ENCODE measurements around the gene COMT.

Gene COMT

DNA sequence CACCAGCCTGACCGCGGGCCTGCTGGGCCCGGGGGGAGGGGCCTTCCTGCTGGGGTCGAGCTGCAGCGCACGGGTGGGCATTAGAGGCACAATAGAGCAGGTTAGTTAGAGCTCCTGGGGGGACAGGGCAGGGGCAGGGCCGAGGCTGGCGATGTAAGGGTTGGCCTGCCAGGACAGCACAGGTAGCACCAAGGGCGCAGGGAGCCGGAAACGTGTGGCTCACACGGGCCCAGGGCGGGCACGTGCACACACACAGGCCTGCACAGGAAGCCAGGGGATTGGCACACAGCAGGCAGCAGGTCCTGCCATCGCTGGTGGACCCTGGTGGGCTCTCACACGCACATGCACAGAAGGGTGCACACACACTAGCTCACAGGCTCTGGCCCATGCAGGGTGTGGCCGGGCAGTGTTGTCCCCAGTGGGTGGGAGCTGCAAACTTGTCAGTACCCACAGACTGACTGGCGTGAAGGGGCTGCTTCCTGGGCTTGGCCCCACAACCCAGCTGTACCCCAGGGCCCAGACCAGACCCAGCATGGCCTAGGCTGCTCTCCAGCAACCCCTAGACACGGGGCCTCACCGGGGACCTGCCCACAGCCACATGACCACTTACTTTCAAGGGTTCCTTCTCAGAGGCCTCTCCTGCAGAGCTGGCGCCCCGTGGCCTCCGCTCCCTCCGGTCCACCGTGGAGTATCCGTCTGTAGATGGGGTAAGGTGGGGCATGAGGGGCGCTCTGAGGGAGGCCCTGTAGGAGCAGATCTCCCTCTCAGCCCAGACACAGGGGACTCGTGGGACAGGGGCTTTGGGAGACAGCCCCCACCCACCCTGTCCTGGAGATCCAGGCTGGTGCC, 29.9 kb downstream of the COMT start:
- no peak for DNase-seq

DNA sequence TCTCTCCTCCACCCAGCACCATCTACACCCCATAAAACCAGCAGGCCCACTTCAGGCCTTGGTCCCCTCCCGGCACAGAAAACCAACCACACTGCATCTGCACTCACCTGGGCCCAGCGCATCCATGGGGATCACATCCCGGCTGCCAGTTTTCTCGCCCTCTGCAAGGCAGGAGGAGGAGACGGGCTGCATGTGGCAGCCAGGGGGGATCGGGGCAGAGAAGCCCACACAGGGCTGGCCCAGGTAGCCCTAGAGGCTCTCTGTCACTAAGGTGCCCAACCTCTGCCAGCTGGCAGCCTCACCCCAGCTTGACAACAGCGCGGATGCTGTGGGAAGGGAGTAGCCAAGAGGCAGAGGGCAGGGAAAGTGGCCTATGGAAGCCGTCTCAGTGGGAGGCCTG, 30.7 kb downstream of the COMT start:
- DNase-seq: no peak

DNA sequence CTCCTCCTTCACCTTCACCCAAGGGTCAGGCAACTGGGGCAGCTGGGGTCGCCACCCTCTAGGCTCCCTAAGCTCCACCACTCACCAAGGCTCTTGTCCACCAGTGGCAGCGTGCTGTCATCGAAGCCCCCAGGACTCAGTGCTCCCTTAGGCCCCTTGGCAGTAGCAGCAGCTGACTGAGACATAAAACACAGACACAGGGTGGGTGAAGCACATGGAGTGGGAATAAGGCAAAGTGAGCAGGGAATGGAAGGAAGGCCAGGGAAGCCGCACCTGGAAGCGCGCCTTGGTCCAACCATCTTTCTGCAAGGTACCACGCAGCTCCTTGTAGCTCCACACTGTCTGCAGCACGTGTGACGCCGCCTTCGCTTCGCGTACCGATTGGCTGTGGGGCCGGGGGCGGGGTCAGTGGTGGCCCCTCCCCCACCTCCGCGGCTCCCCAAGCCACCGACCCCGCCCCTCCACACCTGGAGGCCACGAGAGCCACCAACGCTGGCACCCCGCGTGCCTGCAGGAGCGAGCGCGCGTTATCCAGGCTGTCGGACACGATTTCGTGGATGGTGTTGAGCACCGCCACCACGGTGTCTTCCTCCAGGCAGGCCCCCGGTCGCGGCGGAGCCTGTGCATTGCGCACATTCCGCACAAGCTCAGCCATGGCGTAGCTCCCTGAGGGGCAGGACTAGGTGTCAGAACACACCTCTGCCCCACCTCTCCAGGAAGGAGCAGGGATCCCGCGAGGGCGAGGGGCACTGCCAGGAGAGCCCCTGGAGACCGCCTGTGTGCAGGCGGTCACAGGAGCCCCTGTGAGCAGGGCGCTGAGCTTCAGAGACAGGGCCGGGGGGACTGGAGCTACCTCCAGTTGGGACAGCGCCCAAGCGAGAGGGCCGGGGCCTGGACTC, 31.3 kb downstream of the COMT start:
- DNase-seq: no peak

DNA sequence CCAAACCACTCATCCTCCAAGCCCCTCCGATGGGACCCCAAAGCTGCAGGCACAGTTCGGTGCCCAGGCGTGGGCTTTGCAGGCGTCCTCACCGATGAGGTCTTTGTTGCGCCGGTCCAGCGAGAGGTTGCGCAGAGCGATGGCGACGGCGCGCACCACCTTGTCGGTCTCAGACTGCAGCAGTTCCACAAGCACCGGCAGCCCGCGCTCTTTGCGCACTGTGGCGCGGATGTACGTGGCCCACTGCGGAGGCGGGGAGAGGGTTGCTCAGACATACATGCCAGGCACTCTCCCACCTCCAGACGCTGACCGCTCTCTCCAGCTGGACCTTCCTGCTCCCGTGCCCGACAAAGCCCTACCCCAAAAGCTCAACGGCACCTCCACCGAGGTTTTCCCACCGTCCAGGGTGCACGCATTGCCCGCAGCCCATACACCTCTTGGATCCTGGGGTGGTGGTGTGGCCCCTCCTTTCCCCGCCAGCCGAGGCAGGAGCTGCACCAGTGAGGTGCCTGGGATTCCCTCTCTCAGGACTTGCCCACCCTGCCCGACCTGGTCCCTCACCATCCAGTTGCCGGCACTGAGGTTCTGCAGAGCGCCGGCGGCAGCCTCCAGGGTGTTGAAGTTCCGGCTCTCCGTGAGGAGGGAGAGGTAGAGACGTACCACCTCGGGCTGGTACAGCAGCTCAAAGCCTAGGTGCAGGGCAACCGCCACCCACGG, 32.1 kb downstream of the COMT start:
- no peak for DNase-seq

DNA sequence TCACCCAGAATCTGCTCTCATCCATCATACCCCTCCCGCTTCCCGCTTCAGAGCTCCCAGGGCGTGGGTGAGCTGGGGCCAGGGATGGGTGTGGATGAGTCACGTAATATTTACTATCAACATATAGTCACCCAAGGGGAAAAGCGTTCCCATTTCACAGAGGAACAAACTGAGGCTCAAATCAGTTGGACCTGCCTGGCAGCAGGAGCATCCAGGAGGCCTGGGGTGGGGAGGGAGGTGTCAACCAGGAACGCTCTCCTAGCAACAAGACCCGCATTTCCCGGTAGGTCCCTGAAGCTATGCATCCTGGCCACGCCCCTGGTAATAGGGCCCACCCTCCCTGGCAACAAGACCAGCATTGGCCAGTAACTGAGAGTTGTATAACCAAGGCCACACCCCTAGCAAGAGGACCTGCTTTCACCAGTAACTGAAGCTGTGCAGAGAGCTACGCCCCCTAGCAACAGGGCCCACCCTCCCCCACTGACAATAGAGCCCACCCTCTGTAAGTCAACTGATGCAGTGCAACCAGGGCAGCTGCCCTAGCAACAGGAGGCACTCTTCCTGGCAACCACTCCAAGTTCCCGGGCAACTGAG, 32.8 kb downstream of the COMT start:
- DNase-seq: no peak

DNA sequence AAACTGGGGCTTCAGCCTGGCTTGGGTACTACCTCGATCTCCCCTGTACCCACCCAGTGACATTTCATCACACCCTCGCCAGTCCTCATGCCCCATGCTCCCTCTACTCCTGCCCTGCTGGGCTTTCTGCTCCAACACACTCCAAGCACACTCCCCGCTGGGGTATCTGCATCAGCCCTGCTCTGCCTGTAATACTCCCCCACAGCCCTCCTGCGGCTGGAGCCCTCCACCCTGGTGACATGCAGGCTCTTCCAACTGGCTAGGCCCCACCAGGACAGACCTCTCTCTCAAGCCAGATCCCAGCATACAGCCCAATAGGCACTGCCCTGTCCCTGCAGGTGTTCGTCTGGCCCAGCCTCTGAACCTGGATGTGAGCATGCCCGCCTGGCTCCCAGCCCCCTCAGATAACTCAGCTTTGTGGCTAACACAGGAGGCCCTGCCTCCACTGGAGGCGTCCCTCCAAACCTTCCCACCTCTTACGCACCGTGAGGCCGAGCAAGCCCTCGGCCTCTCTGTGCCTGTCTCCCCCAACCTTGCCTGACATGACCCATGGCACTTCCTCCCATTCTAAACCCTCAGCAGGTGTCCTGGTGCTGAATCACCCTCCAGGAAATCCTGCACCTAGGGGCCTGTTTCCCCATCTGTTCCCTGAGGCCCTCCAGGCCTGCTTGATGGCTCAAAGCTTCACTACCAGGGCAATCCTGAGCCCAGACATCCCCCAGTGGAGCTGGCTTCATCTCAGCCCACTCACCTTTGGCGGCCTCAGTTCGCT, 33.5 kb downstream of the COMT start:
- no peak for DNase-seq

DNA sequence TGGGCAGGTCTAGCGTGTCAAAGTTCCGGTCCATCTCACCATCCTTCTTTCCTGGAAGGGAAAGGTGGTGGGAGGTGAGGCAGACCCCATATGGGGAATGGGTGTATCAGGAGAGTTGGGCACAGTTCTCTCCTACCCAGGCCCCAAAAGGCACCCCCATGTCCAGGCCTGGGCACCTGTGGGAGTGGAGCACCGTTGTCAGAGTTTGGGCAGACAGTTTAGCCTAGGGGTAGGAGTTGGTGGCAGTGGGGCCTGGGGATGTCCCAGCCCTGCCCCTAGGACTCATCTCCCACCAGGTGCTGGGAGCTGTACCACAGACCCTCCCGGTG, 34.1 kb downstream of the COMT start:
- DNase-seq: no peak

DNA sequence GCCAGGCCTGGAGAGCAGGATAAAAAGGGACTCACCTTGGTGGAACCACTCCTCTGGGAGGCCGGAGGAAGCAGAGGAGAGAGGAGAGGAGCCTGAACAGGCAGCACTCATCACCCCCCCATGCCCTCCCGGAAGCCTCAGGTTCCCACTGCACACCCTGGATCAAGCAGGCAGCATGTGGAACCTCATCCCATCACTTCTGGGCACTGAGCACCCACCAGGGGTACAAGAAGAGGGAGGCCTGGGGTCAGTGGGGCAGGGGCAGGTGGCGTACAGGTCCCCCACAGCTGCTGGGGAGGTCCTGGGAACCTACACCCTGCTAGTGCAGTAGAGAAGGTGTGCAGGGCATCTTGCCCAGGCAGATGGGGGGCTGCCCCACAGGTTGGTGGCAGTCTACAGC, 35.1 kb downstream of the COMT start:
- DNase-seq: no peak

DNA sequence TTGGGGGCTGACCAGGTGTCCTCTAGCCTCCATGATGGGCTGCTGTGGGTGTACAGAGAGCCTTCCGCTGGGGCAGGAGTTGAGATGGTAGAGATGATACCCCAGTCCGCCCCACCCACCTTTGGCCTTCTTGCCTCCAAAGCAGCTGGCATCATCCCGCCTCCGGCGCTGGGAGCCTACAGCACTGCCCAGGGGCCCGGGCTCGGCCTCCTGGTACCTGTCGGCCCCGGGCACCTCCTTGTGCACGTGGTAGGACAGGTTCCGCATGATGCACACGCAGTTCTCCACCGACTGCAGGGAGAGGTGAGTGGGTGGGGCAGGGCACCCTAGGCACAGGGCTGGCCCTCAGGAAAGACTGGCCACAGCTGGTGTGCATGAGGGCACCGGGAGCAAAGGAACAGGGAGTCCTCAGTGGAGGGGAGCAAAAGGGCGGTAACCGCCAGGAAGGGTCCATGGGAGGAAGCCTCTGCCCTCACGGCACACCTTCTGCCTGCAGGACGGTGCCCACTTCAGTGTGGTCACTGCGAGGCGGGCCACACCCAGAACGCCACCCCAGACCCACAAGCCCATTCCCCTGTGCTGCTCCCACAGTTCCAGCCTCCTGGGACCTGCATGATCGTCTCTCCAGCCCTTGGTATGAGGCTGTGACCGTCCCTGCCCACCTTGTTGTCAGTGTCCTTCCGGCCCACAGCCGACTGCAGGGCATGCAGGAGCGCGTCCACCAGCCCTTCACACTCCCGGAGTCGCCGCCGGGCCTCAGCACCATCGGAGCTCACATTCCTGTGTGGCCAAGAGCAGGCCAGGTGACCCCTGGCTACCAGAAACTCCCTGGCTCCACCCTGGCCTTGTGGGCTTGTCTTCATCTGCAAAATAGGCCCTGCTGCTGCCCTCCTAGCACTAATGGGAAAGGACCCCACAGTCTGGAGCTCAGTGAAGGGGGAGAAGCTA, 36.0 kb downstream of the COMT start:
- no peak for DNase-seq

DNA sequence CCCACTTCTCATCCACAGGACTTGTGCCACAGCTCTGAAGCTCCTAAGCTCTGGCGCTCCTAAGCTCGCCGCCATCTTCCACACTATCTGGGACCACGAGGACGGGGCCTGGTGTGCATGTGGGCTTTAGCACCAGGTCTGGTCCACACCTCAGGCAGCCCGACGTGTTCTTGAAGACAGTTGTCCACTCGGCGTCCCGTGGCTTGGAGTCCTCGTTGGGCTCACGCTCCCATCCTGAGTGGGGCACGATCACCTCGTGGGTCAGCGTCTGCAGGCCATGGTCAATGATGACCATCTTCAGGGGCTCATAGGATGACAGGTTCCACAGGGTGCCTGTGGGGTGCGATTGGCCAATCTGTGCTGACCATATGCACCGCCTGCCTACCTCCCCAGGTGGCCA, 37.2 kb downstream of the COMT start:
- DNase-seq: no peak

DNA sequence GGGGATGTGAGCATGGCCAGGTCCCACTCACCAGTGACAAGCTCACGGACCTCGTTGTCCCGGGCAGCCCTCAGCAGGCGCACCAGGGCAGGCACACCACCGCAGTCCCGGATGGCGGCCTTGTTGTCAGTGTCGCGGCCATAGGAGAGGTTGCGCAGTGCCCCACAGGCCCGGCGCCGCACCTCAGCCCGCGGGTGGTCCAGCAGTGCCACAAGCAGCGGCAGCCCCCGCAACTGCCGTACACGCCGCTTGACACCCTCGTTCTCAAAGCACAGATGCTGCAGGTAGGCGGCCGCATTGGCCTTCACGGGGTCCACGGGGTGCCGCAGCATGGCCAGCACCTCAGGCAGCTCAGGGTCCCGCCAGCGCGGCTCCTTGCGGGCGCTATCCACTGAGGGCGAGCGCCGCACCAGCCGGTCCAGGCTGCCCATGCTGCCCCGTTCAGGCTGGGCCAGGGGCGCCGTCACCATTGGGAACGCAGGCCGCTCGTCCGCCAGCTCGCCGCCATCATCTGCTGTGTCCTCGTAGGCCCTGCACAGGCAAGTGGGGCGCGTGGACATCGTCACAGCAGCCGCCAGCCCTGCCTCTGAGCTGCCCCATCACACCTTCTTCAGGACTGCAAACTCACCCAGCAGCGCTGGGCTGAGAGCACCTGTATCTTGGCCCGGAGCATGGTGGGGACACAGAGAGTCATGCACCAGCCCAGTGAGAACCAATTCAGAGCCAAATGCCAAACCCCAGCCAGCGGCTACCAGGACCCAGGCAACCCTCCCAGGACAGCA, 38.3 kb downstream of the COMT start:
- DNase-seq: no peak

DNA sequence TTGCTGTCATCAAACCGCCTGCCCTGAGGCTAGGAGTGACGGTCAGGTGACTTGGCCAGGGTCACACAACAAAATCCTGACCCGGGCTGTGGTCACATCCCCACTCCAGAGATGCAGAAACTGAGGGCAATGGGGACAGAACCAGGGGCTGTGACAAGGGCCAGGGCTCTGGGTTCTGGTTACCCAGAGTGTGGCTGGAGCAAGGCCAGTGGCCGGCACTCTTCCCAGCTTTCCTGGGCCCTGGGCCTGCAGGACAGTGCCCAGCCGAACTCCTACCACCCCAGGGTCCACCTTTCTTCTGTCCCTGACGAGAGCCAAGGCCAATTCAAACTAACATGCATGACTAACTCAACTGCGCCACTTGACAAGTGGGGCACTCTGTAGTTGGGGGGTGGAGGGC, 39.2 kb downstream of the COMT start:
- DNase-seq: no peak

DNA sequence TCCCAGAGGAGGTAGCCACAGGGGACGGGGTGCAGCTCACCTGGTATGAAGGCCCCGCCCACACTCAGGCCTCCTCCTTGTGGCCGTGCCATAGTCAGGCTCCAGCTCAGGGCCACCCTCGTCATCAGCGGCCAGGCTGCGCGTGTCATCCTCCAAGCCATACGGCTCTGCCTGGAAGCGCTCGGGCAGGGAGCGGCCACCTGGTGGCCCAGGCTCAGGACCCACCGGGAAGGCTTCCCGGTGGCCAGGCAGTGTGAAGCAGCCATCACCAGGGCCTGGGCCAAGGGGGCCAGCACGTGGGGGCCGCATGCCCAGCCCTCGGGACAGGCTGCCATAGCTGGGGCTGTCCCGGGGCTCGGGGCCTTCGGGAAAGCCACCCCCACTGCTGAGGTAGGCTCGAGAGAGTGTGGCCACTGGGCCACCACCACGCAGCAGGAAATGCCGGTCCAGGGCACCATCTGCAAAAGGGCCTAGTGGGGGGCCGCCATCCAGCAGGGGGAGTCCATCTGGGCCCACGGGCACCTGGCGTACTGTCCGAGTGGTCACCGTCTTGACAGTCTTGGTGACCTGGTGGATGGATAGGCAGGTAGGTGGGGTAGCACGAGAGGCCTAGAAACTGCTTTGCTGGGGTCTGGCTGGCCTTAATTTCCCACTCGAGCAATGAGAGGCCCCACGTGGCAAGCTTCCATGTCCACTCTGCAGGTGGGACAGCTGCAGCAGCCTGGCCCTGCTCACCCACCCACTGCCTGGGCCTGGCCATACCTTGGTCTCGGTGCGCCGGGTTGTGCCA, 39.8 kb downstream of the COMT start:
- no peak for DNase-seq

DNA sequence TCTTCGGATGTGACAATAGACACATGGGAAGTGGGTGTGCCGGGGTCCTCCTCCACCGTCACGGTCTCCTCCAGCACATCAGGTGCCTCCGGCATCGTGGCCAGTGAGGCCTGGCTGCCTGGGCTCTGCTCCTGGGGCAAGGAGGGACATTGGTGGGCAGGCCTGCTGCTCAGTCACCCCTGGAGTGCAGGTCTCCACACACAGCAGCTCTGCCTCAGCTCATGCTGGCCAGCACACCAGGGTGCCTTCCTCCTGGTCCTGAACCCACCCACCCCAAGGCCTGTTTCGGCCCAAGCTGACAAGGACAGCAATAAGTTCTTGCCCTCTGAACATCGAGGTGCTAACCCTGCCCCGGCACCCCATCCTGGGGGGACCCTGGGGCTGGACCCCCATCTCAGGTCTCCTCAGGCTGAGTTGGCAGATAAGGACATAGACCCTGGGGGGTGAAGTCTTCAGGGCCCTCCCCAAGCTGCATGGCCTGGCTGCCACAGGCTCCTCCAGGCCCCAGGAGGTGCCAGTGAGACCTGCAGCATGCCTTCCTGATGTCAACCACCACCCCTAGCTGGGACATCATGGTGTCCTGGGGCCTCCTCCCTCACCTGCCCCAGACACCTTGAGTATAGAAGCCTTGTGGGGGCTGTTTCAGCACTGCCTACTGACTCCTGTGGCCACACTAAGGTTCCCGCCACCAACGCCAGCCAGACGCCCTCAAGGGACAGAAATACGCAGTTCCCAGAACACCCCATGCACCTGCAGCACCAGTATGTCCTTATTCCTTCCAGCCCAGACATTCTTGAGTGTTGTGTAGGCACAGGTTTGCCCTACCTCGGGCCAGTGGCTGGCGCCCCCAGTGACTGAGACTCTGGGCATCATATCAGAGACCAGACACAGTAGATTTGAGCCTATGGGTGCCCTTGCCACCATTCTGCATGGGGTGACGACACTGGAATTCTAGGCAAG, 40.7 kb downstream of the COMT start:
- DNase-seq: no peak

DNA sequence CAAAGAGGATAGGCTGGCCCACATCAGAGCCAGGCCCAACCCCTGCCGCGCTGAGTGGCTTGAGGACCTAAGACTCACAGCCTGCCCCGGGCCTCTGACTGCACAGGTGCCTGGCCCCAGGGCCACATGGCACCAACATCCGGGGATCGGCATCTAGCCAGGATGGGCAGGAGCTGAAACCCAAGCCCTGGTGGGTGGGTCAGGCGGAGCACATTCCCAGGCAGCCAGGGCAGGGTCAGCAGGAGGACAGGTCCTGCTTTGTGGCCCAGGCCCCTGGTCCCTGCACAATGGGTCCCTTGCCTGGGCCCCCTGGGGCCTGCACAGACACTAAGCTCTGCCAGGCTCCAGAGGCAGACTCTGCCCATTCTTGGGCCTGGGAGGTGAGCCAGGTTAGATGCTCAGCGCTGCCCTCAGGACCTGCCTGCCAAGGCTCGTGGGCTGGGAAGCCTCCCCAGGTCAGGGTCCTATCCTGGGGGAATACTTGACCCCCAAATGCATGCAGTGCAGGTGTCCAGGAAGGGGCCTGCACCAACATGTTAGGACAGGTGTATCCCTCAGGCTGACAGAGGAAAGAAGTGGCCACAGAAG, 41.5 kb downstream of the COMT start:
- no peak for DNase-seq

DNA sequence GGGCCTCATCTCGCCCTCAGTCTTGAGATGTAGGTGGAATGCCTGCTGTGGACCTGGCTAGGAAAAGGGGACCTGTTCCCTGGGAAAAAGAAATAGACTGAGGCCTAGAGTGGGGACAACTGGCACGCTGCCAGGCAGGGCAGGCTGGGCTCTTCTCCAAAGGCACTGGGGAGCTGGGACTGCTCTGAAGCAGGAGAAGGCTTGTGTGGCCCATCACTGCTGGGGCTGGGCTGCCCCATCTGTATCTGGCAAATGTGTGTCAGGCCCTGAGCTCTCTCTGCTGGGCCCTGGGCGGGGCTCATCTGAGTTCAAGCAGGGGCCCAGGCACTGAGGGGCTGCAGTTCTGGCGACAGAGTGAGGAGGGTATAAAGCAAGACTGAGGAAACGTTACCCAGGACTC, 42.2 kb downstream of the COMT start:
- no peak for DNase-seq

DNA sequence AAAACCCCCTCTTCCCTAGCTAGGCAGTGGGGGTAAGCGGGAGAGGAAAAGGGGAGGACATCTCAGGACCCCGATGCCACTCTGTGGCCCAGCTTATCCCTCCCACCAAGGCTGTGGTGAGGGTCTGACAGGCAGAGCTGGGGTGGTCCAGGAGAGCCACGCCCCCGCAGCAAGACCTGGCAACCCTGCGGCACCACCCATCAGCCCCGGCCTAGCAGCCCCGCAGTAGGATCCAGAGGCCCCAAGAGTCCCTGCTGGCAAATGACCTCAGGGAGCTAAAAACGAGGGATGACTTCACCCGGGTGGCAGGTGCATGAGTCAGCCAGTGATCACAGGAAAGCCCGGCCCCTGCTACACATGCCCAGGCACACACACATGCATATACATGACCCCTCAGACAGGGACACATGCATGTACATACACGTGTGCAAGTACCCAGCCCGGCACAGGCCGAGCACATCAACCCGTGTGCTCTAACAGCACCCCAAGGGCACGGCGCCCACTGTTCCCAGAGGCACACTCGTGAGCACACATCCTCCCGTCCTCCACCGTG, 42.7 kb downstream of the COMT start:
- no peak for DNase-seq

Measured in activated CD4-positive, alpha-beta T cell treated with anti-CD3 and anti-CD28 coated beads for 4 hours (primary cell).